AG04449 (cell line): ENCODE data around the gene GPR150.

Source experiments
- CTCF ChIA-PET: fragments of 350-600 bp; formaldehyde crosslinking; extraction: SDS; loops from one replicate; lab custom pipeline; 2021; ENCODE audit warnings: antibody characterized with exemption; lab: Yijun Ruan, JAX
- POLR2A ChIA-PET: fragments of 400-600, 350-600 bp; formaldehyde crosslinking; extraction: SDS; loops from one replicate; lab custom pipeline; 2020; ENCODE audit warnings: antibody characterized with exemption, inconsistent platforms; lab: Yijun Ruan, JAX
- DNase-seq: peaks from one replicate; pipeline ENCODE4 v3.0.0-alpha.2; 2010; ENCODE audit warnings: low read depth, low spot score
- H3K4me3 ChIP-seq: 2 replicates; pipeline ENCODE4 v1.5.1; 2011; ENCODE audit warnings: low read depth, mild to moderate bottlenecking, control low read depth, low read length
- TF ChIP-seq, protein P1 (sequence below): IDR thresholded peaks from one replicate; pipeline ENCODE4 v1.5.1; 2011; ENCODE audit warnings: mild to moderate bottlenecking, moderate library complexity, low read length, control low read depth, inconsistent platforms; ENCODE audit not compliant: insufficient read depth; ENCODE audit errors: missing control alignments

Gene GPR150

DNA sequence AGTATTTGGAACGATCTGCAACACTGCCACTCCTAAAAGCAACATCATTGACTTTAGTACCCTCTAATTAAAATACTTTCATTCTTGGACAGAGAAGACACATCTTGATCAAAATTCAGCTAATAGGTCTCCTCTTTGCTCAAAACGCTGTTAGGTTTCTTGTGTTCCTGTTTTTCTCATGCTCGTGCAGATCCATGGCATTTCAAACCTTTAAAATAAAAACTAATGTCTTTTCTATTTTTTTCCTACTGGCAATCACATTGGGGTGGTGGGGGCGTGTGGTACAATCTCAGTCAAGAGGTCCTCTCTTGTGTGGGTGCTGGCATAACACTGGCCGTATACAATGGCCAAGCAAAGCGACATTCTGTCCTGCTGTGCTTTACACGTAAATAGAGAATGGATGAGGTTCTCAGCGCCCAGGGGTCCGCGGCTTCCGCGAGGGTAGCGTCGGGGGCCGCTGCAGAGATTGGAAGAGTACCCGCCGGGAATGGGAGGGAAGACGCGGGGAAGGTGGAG, 315 bp upstream of the GPR150 start:
- peak overlapping the region; percentile 58 for H3K4me3 ChIP-seq
- ChIA-PET POLR2A (no interaction called here), CTCF (no interaction called here)
- TF ChIP-seq, protein P1, sequence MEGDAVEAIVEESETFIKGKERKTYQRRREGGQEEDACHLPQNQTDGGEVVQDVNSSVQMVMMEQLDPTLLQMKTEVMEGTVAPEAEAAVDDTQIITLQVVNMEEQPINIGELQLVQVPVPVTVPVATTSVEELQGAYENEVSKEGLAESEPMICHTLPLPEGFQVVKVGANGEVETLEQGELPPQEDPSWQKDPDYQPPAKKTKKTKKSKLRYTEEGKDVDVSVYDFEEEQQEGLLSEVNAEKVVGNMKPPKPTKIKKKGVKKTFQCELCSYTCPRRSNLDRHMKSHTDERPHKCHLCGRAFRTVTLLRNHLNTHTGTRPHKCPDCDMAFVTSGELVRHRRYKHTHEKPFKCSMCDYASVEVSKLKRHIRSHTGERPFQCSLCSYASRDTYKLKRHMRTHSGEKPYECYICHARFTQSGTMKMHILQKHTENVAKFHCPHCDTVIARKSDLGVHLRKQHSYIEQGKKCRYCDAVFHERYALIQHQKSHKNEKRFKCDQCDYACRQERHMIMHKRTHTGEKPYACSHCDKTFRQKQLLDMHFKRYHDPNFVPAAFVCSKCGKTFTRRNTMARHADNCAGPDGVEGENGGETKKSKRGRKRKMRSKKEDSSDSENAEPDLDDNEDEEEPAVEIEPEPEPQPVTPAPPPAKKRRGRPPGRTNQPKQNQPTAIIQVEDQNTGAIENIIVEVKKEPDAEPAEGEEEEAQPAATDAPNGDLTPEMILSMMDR, result no peak
- DNase-seq, result no peak

DNA sequence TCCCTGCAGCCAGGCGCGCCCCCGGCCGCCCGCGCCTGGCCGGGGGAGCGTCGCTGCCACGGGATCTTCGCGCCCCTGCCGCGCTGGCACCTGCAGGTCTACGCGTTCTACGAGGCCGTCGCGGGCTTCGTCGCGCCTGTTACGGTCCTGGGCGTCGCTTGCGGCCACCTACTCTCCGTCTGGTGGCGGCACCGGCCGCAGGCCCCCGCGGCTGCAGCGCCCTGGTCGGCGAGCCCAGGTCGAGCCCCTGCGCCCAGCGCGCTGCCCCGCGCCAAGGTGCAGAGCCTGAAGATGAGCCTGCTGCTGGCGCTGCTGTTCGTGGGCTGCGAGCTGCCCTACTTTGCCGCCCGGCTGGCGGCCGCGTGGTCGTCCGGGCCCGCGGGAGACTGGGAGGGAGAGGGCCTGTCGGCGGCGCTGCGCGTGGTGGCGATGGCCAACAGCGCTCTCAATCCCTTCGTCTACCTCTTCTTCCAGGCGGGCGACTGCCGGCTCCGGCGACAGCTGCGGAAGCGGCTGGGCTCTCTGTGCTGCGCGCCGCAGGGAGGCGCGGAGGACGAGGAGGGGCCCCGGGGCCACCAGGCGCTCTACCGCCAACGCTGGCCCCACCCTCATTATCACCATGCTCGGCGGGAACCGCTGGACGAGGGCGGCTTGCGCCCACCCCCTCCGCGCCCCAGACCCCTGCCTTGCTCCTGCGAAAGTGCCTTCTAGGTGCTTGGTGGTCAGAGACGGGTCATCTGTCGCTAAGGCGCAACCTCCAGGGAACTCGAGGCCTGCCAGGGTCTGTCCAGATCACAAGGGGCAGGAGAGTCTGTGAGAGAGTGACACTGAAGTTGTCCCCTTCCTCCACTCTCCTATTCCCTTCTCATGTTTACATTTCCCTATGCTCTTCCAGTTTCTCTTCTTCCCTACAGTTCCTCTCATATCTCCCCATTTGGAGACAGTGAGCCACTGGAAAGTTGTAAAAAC, 1.3 kb downstream of the GPR150 start:
- peak overlapping the region; percentile 58 for H3K4me3 ChIP-seq
- no peak for DNase-seq
- TF ChIP-seq, protein P1, result peak; percentile 16
- ChIA-PET POLR2A (no interaction called here), CTCF (interaction anchor here (2.2 kb wide), 1 partner anchor 10 kb away, joined by 12 read pairs; no protein-coding TSS in a partner anchor)

DNA sequence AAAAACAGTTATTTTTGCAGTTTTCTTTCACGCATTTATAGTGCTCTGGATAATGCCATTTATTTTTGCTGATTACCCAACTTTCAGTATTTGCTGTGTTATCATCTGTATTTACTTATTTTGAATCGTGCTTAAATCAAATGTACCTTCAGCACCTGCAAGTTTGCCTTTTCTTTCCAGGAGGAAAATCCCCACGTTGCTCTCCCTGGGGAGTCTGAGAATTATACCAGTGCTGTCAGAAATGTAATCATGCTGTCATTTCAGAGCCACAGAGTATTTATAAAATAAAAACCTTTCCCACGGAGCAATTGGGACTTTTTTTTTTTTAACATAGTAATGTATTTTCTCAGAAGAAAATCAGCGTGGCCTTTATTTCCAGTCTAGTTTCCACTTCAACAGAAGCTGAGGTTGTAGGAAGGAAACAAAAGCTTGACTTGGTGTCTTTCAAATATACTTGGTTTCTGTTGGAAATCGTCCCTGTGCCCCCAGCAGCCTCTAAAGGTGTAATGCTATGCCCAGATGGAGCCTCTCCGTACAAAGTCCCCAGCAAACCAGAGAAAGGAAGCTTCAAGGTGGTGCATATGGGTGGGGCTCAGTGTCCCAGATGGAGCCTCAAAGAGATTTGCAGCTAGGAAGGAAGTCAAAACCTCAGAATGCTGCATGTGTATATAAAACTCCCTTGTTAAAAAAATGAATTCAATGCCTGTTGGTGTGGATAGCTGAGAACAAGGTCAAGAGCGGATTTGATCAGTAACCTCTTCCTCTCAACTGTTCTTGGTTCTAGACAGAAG, 2.1 kb downstream of the GPR150 start:
- POLR2A ChIA-PET, result no interaction called here
- CTCF ChIA-PET, result interaction anchor here (1.0 to 2.2 kb wide), 3 partner anchors 9 to 26 kb away, joined by 4 to 12 read pairs (median 4); no protein-coding TSS in a partner anchor
- DNase-seq, result no peak
- TF ChIP-seq, protein P1, result no peak
- H3K4me3 ChIP-seq, result no peak overlapping the region

DNA sequence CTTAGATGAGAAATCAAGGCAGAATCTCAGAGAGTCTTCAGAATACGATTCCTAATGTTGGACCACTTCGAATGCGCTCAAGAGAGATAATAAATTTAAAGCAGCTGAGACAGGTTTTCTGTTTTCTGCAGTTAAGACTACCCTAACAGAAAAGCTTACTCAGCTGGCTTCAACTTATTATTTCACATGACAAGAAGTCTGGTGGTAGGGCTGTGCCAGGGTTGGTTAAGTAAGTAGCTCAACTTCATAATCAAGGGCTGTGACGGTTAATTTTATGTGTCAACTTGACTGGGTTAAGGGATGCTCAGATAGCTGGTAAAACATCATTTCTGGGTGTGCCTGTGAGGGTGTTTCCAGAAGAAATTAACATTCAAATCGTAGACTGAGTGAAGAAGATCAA, 3.8 kb downstream of the GPR150 start:
- POLR2A ChIA-PET, result no interaction called here
- no peak for DNase-seq
- CTCF ChIA-PET, result interaction anchor here (2.2 kb wide), 1 partner anchor 8 kb away, joined by 12 read pairs; no protein-coding TSS in a partner anchor
- TF ChIP-seq, protein P1, result no peak
- H3K4me3 ChIP-seq, result no peak overlapping the region

DNA sequence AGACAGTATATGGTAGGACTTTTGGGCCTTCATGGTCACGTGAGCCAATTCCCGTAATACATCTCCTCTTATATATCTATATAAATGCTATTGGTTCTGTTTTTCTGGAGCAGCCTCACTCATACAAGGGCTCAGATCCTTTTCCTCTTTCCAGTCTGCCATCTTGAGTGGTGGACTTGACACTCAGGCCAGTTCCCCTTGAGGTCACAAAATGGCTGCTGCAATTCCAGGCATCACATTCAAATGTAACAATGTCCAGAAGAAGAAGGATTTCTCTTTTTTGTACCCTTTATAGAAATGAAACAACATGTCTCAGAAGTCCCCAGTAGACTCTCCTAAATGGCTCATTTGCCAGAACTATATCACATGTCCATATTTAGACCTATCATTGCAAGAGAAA, 4.5 kb downstream of the GPR150 start:
- TF ChIP-seq, protein P1, result no peak
- DNase-seq, result no peak
- ChIA-PET POLR2A (no interaction called here), CTCF (no interaction called here)
- no peak overlapping the region for H3K4me3 ChIP-seq
